NCI-H2171 treated with DMSO at 0.1 percent for 48 hours (cell line): ENCODE measurements around the gene NTN1.

ENCODE experiments used
- DNase-seq: peaks from one replicate; lab custom pipeline; 2025; lab: John Stamatoyannopoulos, UW

The NTN1 gene

DNA sequence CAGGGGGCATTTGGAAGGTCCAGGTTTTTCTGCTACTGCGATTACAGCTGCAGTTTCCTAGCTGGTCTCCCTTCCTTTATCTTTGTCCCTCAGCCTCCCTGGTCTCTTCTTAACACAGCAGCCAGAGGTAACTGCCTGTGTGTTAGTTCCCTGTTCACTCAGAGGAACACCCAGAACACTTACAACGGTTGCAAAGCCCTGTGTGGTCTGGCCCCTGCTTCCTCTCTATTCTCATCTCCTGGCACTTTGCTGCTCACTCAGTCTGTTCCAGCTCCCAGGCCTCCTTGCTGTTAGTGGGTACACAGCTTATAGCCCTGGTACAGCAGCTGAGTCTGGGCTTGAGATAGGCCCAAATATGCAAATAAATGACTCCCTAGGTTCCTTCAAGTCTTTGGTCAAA is 16.4 kb downstream of the NTN1 start:
- DNase-seq = no peak

- no peak for DNase-seq
These were observed 17.1 kb downstream of the NTN1 start for GRCh38 chr17:9038380-9038779.

GRCh38 chr17:9044772-9045463 is 23.6 kb downstream of the NTN1 start:
- DNase-seq = peak; percentile 7

DNA sequence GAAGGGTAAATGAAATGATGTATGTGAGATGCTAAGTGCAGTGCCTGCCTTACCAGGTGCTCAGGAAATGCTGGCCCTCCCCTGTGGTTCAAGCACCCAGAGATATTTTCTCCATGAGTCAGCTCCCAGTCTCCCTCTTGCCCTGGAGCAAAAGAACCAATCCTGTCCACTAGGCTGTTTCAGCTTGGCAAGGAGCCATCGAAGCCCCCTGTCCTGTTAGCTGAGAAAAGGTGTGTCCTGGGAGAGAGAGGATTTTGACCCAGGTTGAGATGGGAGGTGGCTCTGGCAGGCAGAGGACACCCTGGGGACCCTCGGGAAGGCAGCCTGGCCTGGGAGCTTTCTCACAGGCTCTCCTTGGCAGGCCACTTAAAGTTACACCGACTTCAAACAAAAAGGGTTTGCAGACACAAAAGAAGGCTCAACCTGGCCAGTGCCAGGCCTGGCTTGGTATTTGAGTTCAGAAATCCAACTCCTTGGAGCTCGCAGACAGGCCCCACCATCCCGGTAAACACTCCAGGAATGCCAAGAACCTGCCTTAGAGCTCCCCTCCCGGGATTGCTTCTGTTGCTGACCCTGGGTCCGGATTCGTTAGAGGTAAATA is 29.6 kb downstream of the NTN1 start:
- no peak for DNase-seq

- no peak for DNase-seq
These were observed 30.3 kb downstream of the NTN1 start for GRCh38 chr17:9051561-9051960.

- no peak for DNase-seq
These were observed 31.6 kb downstream of the NTN1 start for GRCh38 chr17:9052921-9053320.

- DNase-seq = no peak
These were observed 32.1 kb downstream of the NTN1 start for GRCh38 chr17:9053406-9053805.

- DNase-seq = no peak
These were observed 33.0 kb downstream of the NTN1 start for GRCh38 chr17:9054126-9054975.

GRCh38 chr17:9055281-9055680 is 34.0 kb downstream of the NTN1 start:
- no peak for DNase-seq

- no peak for DNase-seq
These were observed 35.3 kb downstream of the NTN1 start for GRCh38 chr17:9056566-9056965.

- DNase-seq = no peak
These were observed 36.0 kb downstream of the NTN1 start for GRCh38 chr17:9057310-9057709.

- DNase-seq = no peak
These were observed 41.1 kb downstream of the NTN1 start for GRCh38 chr17:9062399-9062902.

DNA sequence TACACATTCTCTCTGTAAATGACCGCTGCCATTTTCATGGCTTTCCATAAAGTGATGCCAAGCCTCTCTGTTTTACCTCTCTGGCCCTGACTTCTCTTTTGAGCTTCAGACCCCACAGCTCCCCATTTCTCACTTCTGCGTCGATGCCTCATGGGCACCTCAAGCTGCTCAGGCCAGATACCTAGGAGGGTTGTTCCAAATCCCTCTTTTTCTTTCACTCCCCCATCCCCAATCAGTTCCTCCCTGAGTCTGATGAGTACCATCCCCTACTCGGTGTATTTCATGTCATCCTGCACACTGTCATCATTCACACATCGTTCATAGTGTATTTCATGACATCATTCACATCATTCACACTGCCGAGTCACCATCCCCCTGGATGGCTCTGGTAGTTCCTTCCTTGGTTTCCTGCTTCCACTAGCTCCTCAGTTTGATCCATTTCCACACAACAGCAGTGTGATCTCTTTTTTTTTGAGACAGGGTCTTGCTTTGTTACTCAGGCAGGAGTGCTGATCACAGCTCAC is 43.1 kb downstream of the NTN1 start:
- DNase-seq = no peak

DNA sequence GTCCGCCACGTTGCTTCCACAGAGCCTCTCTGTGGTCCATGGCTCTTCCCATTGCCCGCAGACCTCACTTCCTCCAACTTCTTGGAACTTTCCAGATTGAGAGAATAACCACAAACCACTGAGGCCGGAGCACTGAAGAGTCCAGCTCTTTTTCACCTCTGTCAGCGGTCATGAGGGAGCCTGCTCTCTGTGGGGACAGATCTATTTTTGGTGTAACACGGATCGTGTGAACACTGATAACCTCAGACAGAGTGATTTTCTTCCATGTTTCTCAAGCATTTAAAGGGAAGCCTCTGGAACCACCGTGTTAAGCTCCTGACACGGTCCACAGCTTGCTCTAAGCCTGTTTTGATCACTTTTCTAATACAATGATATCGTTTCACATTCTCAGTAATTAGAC is 49.7 kb downstream of the NTN1 start:
- DNase-seq = no peak

DNA sequence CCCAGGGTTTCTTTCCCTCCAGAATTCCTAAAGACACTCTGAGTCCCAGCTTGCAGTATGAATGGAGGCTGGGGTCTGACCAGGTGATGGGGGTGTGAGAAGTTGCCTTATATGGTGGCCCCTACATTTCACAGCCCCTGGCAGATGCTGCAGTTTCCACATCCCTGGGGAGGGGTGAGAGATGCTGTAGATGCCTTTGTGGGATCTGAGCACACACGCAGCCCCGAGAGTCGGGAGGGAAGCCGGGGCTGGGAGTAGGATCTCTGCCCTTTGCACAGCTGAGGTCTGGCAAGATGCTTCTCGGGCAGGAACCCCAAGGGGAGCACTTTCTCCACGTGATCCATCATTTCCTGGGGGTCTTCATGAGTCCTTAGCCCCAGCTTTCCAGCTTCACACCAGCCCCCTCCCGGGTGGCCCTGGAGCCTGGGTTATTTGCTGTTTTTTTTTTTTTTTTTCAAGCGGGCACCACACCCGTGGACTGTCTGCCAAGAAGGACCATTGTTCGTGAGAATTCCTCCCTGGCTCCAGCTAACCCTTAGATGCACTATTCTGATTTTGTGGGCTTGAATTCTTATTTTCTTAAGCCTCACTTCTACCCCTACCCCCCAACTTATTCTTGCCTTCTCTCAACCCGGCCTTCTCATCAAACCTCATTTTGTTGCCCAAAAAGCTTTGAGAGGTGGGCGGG is 50.6 kb downstream of the NTN1 start:
- no peak for DNase-seq

DNA sequence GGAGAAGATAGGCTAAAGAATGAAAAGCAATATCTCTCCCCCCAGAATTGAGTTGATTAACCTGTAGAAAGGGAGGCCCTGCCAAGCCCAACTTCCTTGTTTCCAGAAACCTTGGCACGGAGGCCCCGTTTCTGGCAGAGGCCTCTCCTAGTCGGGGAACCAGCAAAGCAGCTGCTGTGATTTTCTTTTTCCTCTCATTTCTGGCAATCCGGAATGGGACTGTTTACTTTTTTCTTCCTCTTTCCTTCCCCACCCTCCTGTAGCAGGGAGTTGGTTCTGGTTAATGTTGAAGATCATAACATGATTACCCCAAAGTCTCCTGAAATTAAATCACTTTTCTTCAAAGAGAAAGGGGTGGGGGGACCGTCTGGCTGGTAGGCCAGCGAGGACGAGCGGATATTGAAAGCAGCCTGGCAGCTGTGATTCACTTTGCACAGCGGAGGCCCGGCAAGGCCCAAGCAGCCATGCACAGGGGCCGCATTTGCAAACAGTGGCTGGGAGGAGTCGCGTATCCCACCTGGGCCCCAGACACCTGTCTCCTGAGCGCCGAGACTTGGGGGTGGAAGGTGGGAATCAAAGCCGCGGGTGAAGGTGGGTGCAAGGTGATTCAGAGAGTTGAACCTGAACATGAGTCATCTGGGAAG is 51.5 kb downstream of the NTN1 start:
- no peak for DNase-seq

GRCh38 chr17:9074131-9074530 is 52.8 kb downstream of the NTN1 start:
- DNase-seq = no peak

DNA sequence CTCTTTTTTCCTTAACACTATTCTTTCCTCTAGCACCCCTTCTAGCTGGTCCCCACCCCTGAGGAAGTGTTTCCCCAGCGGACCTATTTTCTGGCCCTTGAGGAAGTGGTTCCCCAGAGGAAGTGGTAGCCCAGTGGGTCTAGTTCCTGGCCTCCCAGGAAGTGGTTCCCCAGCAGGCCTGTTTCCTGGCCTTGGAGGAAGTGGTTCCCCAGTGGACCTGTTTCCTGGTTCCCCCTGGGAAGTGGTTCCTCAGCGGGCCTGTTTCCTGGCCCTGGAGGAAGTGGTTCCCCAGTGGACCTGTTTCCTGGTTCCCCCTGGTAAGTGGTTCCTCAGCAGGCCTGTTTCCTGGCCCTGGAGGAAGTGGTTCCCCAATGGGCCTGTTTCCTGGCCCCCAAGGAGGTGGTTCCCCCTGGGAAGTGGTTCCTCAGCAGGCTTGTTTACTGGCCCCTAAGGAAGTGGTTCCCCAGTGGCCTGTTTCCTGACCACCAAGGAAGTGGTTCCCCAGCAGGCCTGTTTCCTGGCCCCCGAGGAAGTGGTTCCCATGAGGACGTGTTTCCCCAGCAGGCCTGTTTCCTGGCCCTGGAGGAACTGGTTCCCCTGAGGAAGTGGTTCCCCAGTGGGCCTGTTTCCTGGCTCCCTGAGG is 58.3 kb downstream of the NTN1 start:
- no peak for DNase-seq

DNA sequence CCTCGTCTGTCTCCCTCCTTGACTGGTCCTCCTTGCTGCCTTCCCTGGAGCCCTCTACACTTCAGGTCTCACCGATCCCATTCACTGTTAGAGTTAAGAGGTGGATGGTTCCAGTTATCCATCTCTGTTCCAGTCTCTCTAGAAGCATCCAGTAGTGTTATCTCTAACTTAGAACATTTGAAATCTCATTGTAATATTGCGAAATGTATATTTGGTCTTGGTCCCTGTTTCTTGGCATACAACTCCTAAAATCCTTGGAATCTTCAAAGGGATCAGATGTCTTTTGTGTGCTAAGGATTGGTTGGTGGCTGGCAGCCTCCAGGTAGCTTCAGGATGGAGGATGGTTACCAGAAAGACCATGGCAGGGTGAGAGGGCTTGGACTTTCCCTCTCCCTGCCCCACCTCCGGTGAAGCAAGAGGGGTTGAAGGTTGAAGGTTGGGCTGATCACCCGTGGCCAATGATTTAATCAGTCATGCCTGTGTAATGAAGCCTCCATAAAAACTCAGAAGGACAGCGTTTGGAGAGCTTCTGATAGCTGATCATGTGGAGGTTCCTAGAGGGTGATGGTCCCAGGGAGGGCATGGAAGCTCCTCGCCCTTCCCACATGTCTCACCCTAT is 59.1 kb downstream of the NTN1 start:
- DNase-seq = no peak

DNA sequence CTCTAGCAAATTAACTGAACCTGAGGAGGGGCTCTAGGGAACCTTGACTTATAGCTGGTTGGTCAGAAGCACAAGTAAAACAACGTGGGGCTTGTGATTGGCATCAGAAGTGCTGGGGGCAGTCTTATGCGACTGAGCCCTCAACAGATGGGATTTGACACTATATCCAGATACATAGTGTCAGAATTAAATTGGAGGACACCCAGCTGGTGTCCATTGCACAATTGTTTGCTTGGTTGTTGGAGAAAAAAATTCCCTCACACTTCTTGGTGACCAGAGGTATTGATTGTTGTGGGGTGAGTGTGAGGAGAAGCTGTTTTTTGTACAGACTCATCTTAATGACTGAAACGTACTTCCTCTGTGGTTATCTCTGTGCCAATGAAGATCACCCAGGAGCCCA is 59.7 kb downstream of the NTN1 start:
- DNase-seq = no peak

DNA sequence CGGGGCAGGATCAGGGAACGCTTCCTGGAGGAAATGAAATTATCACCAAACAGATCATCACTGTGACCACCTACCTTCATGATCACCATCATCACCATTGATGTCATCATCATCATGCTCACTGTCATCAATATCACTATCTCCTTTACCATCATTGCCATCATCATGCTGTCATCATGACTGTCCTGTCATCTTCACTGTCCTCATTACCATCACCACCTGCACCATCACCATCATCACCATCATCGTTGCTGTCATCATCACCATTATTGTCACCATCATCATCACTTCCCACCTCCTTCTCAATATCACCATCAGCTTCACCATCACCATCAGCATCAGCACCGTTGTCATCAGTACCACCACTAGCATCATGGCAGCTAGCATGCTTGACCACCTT is 65.3 kb downstream of the NTN1 start:
- no peak for DNase-seq
